Stimulated activated CD8-positive, alpha-beta memory T cell treated with anti-CD3 and anti-CD28 coated beads, Interleukin-4, amount 100 ng/mL, for 48 hours (primary cell): ENCODE results near the gene ZNF32.
A peak's percentile ranks its signal among the peaks of the same experiment; 100 is the strongest.
"Not testable (repeated sequence)": the region's sequence is repeated elsewhere in the genome, so short reads cannot be mapped to it uniquely, and the experiment has no call there.

Experiments
- DNase-seq: peaks from one replicate; pipeline ENCODE4 v3.0.0-alpha.2; 2020

The ZNF32 gene

DNA sequence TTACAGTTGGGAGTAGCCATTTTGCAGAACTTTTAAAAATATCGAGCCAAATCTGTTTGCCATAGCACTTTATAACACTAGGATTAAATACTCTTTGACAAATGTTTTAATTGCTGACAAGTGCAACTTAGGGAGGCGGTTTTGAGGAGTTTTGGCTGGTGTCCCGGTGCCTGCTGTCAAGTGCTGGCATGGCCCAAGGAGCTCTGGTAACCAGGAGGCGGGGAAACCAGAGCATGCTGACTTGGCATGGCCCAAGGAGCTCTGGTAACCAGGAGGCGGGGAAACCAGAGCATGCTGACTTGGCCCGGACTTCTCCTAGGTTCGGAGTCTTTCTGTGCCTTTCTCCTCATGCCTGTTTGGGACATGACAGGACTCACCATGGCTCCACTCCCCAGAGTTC, 30.8 kb upstream of the ZNF32 start:
- DNase-seq: no peak

DNA sequence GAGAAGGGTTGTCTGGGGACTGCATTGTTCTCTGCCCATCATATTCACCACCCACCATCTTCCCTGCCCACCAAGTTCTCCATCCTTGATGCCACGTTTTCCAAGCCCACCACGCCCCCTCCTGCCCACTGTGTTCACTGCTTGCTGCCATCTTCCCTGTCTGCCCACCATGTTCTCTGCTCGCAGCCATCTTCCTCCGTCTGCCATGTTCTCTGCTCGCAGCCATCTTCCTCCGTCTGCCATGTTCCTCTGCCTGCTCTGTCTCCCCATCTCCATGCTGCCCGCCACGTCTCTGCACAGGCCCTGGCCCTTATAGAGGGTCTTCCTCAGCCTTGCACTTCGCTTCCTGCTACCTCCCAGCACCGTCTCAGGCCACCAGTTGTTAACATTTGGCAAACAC, 30.0 kb upstream of the ZNF32 start:
- no peak for DNase-seq

DNA sequence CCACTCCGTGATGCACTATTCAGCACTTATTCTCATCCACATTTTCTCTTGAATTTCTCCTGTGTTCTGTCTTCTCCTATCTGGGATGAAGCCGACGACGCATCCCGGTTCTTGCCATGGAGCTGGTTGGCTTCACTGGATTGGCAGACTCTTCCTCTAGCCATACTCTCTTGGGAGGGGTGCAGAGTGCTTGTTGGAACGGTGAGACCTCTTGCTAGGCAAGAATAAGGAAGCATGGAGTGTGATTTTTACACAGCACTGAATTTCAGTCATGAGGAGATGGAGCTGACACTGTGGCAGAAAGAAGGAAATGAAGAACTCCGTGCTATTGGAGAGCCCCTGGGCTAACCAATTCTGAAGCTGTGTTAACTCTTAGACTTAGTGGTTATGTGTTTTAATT, 28.2 kb upstream of the ZNF32 start:
- no peak for DNase-seq

GRCh38 chr10:43676331-43676730, 27.6 kb upstream of the ZNF32 start:
- DNase-seq: no peak

DNA sequence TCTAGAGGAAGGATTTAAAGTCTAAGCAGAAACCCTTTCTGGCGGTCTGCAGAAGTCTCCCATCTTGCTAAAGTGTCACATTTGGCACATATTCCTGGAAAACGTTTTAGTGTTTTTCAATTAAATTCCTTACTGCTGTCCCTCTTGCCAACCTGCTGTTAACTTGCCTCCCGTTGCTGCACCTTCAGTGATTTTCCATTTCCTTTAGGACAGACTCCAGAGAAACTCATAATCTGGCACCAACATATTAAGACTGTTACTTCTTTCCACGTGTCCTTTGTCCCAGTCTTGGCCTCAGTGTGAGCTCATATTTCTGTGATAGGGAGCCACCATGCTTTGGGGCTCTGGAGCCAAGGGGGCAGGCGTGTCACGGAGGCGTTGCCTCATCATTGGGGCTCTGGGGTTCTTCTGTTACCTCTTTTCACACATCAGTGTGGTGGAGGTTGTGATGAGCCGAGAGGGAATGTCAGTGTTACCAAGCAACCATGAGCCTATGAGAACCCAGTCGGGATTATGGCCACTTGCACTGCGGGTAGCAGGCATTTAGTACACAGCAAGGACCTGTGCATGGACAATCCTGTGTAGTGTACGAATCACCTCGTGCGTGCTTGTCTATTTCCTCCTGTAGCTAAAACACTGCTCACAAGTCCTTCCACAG, 26.0 kb upstream of the ZNF32 start:
- no peak for DNase-seq

- no peak for DNase-seq
Observed at GRCh38 chr10:43673471-43673870, 24.8 kb upstream of the ZNF32 start.

GRCh38 chr10:43671659-43672531, 23.2 kb upstream of the ZNF32 start:
- DNase-seq: peak; percentile 50

DNA sequence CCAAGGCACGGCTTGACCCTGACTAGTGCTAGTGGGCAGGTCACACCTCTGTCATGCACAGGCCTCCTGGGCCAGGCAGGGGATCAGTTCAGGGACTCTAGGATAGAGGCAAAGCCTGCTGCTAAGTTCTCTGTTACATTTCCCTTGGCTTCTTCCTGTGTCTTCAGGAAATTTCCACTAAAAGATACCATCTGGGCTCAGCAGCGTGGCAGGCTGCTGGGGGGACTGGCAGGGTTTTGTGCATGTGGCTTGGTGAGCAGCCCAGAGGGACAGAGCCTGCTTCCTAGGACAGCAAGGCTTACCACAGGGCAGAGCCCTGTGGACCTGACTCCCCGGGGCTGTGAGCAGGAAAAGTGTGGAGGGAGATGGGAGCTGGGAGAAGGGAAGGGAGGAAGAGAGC, 20.7 kb upstream of the ZNF32 start:
- no peak for DNase-seq

- no peak for DNase-seq
Observed at GRCh38 chr10:43667761-43668386, 19.2 kb upstream of the ZNF32 start.

DNA sequence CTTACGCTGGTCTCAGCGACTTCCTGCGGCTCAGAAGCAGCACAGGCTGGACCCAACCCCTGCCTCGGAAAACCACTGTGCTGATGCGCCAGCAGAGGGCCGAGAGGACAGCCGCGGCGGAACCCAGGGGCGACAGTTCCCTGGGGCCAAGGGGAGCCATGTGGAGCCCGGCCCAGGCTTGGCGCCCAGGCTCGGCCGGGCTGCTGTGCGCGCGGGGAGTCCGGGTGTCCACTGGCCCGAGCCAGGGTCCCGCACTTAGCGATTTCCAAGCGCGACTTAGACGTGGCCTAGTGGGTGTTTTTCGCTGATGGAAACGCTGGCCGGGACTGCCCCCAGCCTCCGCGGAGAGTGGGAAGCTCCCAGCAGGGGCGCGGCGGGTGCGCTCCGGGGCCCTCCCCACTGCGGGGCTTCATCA, 18.6 kb upstream of the ZNF32 start:
- no peak for DNase-seq

- no peak for DNase-seq
Observed at GRCh38 chr10:43666552-43666951, 17.9 kb upstream of the ZNF32 start.

DNA sequence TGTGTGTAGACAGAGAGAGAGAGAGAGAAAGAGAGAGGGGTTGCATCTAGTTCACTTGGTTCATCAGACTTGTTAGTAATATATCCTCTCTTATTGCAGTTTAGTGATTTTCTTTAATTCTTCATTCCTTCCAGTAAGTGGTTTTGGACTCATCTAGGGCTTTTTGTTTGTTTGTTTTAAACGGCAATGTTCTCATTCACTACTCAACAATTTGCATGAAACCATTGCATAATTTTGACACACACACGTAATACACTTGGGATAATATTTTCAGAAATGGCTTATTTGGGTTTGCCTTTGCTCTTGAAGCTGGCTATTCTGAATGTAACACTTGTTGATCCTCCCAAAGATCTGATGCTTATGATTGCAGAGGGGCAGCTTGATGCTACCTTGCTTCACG, 16.4 kb upstream of the ZNF32 start:
- DNase-seq: no peak

- no peak for DNase-seq
Observed at GRCh38 chr10:43658227-43658626, 9.5 kb upstream of the ZNF32 start.

DNA sequence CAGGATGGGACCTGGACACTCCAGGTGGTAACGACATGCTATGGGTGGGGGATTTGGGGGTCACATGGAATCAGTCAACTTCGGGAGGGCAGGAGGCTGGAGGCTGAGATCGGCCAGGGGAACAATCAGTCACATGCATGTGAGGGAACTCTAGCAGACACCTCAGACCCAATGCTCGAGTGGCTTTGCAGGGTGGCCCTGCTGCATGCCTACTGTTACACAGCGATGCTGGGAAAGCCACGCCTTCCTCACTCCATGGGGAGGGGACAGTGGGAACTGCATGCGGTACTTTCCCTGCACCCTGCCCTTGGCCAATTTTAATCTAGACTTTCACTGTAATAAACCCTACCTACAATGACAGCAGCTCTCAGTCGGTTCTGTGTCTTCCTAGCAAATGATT, 6.6 kb upstream of the ZNF32 start:
- DNase-seq: no peak

- DNase-seq: no peak
Observed at GRCh38 chr10:43653746-43654145, 5.1 kb upstream of the ZNF32 start.

GRCh38 chr10:43649185-43649523, 473 bp upstream of the ZNF32 start:
- no peak for DNase-seq

- DNase-seq: no peak
Observed at GRCh38 chr10:43648095-43648397, 635 bp downstream of the ZNF32 start.

DNA sequence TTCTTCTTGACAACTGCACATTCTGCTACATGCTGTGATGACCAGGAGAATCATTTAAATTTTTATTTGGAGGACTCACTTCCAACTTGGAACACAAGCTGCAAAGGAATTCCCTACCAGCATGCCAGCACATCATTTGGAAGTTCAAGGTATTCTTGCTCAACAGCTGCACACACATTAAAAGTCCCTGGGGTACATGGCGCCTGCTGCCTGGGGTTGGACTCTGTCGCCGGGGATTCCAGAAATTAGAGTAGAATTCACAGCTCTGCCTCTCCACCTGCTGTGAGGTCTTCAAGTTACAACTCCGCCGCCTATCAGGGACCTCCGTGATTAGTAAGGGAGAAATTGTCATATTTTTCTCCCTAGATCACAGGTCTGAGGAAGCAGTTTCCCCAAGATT, 1.1 kb downstream of the ZNF32 start:
- no peak for DNase-seq

- no peak for DNase-seq
Observed at GRCh38 chr10:43645866-43646265, 2.8 kb downstream of the ZNF32 start.

DNA sequence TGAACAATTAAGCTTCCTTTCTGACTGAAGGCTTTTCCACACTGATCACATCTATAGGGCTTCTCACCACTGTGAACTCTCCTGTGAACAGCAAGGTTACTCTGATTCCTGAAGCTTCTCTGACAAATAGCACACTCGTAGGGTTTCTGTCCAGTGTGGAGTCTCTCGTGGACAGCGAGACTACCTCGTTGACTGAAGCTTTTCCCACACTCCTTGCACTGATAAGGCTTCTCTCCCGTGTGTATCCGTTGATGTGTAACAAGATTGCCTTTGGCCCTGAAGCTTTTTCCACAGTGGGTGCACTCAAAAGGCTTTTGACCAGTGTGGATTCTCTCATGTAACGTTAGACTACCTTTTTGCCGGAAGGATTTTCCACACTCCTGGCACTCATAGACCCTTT, 4.4 kb downstream of the ZNF32 start:
- DNase-seq: no peak

- DNase-seq: no peak
Observed at GRCh38 chr10:43640603-43641002, 8.1 kb downstream of the ZNF32 start.

DNA sequence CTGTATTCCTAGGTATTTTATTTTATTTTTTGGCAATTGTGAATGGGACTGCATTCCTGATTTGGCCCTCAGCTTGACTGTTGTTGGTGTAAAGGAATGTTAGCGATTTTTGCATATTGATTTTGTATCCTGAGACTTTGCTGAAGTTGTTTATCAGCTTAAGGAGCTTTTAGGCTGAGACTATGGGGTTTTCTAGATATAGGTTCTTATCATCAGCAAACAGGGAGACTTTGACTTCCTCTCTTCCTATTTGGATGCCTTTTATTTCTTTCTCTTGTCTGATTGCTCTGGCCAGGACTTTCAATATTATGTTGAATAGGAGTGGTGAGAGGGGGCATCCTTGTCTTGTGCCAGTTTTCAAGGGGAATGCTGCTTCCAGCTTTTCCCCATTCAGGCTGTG, 12.9 kb downstream of the ZNF32 start:
- DNase-seq: not testable (repeated sequence)

DNA sequence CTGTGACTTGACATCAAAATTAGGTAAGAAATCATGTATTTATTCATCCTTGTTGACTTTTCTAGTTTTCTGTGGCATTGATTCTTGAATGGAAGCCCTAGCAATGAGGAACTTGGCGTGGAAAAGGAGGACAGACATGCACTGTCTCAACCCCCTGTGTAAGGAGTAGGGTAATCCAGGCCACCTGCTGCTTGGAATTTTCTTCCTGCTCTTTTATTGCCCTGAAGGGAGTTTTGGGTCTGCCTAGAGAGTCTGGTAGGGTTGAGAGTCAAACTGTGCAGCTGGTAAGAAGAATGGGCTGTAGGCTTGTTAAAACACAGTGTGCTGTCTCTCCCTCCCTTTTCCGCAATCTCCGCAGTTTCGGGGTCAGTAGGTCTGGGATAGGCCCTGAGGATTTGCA, 19.7 kb downstream of the ZNF32 start:
- DNase-seq: no peak

GRCh38 chr10:43627942-43628341, 20.7 kb downstream of the ZNF32 start:
- no peak for DNase-seq

- no peak for DNase-seq
Observed at GRCh38 chr10:43623351-43623750, 25.3 kb downstream of the ZNF32 start.
